K562 (cell line): ENCODE results near the gene BCAS1. TPM values are rescaled to one million over a fixed set of nuclear protein-coding genes. Genes with fewer than 3 reads are reported as not detected.

Experiments used
- ATAC-seq: fragments of 200-7000 bp; cut with Tn5 transposase; 3 replicates; pipeline ENCODE4 v1.9.1; 2020; ENCODE audit warnings: moderate library complexity
- BruUV-seq: library from RNA; stranded (reverse); fragments of 400-500 nt; replicated peaks from 2 replicates; lab custom pipeline; 2021; lab: Mats Ljungman, UMichigan
- CTCF ChIA-PET: fragments of 300-600 bp; formaldehyde crosslinking; extraction: SDS; loops from one replicate; lab custom pipeline; 2021; ENCODE audit warnings: low intra/inter-chr PET ratio; lab: Yijun Ruan, JAX
- POLR2A ChIA-PET: fragments of 300-600, 350-650 bp; sonication (Branson Sonifier 250); formaldehyde crosslinking; extraction: SDS; loops from one replicate; lab custom pipeline; 2021; ENCODE audit warnings: antibody characterized with exemption, inconsistent platforms; lab: Yijun Ruan, JAX
- DNase-seq, 4 experiments: peaks; one replicate each; pipeline versions ENCODE4 v3.0.0 to v3.0.0-alpha.2; 2011 to 2018; ENCODE audit warnings: low spot score in 3 of 4, mixed read lengths in 3 of 4; ENCODE audit errors: extremely low read depth in 1 of 4
- FAIRE-seq: peaks from 2 replicates; lab custom pipeline; 2011; peaks lifted over from hg19 to GRCh38; lab: Jason Lieb, UNC
- H2AFZ ChIP-seq: 2 replicates; pipeline ENCODE4 v1.6.0; 2011; ENCODE audit warnings: low read depth, low read length, control low read depth, inconsistent platforms
- H3K27ac ChIP-seq: fragments of 200-600 bp; 3 replicates; pipeline ENCODE4 v1.8.0; 2011; ENCODE audit warnings: low read depth, mild to moderate bottlenecking, control low read depth, inconsistent platforms, low read length, moderate library complexity, mixed read lengths; ENCODE audit errors: extremely low read depth
- H3K27me3 ChIP-seq, 2 experiments: fragments of 300-600 bp in 1 of 2; 2 replicates in 1 of 2; 3 replicates in 1 of 2; pipeline versions ENCODE4 v1.6.0 to v1.8.0; 2011; ENCODE audit warnings: inconsistent platforms in 2 of 2, low read length in 2 of 2, mild to moderate bottlenecking in 1 of 2, mixed read lengths in 1 of 2, moderate library complexity in 1 of 2; ENCODE audit not compliant: control insufficient read depth in 2 of 2, insufficient read depth in 2 of 2
- H3K36me3 ChIP-seq: fragments of 300-600 bp; 3 replicates; pipeline ENCODE4 v1.8.0; 2011; ENCODE audit warnings: mild to moderate bottlenecking, low read length, inconsistent platforms; ENCODE audit not compliant: control insufficient read depth, insufficient read depth
- H3K4me1 ChIP-seq, 2 experiments: fragments of 200-600 bp in 1 of 2; replicated peaks in 1 of 2; 2 replicates in 1 of 2; 3 replicates in 1 of 2; pipeline versions ENCODE4 v1.5.1 to v1.8.0; 2011; ENCODE audit warnings: inconsistent platforms in 2 of 2, low read length in 2 of 2, mild to moderate bottlenecking in 1 of 2, mixed read lengths in 1 of 2, moderate library complexity in 1 of 2; ENCODE audit not compliant: control insufficient read depth in 2 of 2, insufficient read depth in 2 of 2
- H3K4me2 ChIP-seq: 2 replicates; pipeline ENCODE4 v1.6.1; 2011; ENCODE audit warnings: low read length, control low read depth, inconsistent platforms, mixed read lengths; ENCODE audit not compliant: insufficient read depth
- H3K4me3 ChIP-seq: fragments of 200-600 bp; sonication (generic), shearing (Covaris generic); 2 replicates; pipeline ENCODE4 v1.5.1; 2016; ENCODE audit warnings: control low read depth, inconsistent platforms
- H3K79me2 ChIP-seq: fragments of 200-600 bp; 3 replicates; pipeline ENCODE4 v1.8.0; 2011; ENCODE audit warnings: low read length, inconsistent platforms; ENCODE audit not compliant: control insufficient read depth, insufficient read depth
- H3K9ac ChIP-seq, 2 experiments: 2 replicates each; pipeline versions ENCODE4 v1.6.0 to v1.6.1; 2011; ENCODE audit warnings: low read depth in 2 of 2, low read length in 2 of 2, control low read depth in 1 of 2, inconsistent platforms in 1 of 2, mild to moderate bottlenecking in 1 of 2, mixed read lengths in 1 of 2; ENCODE audit not compliant: insufficient read depth in 1 of 2
- H3K9me1 ChIP-seq: one replicate; pipeline ENCODE4 v1.6.0; 2011; ENCODE audit warnings: inconsistent platforms, mild to moderate bottlenecking, low read length, moderate library complexity; ENCODE audit not compliant: control insufficient read depth, insufficient read depth
- H3K9me3 ChIP-seq: replicated peaks from 2 replicates; pipeline ENCODE4 v1.5.1; 2011; ENCODE audit warnings: low read depth, low read length, inconsistent platforms; ENCODE audit not compliant: control insufficient read depth, insufficient read depth
- H4K20me1 ChIP-seq: replicated peaks from 2 replicates; pipeline ENCODE4 v1.6.1; 2011; ENCODE audit warnings: low read length, inconsistent platforms, mixed read lengths; ENCODE audit not compliant: control insufficient read depth, insufficient read depth
- EWSR1 ChIP-seq: fragments of 450-650 bp; IDR thresholded peaks from 2 replicates; pipeline ENCODE4 v1.6.1; 2018; ENCODE audit warnings: borderline replicate concordance, mild to moderate bottlenecking, low read depth, moderate library complexity; ENCODE audit not compliant: partially characterized antibody
- RAD21 ChIP-seq, 2 experiments: fragments of 250-450 bp in 1 of 2; fragments of 450-650 bp in 1 of 2; sonication (Bioruptor Pico) in 1 of 2; formaldehyde crosslinking in 1 of 2; IDR thresholded peaks in 1 of 2; conservative IDR thresholded peaks in 1 of 2; 2 replicates each; pipeline versions ENCODE4 v1.4.0 to v1.8.0; 2020 to 2022; ENCODE audit warnings: mild to moderate bottlenecking in 2 of 2, moderate library complexity in 1 of 2
- WGBS: fragments of 100-300 bp; shearing (Covaris generic); methylation state at CpG from one replicate; pipeline ENCODE4 v1.1.6; 2016; ENCODE audit warnings: low coverage, mixed read lengths; ENCODE audit not compliant: insufficient coverage; ENCODE audit errors: missing lambda C conversion rate; 5-methylcytosine and 5-hydroxymethylcytosine counted together
- in situ Hi-C: fragments of 300-500 bp; cut with MboI; formaldehyde crosslinking; loops from 4 replicates; pipeline ENCODE4 v1.15.0; 2018; ENCODE audit warnings: inconsistent platforms, mixed read lengths
- intact Hi-C: fragments of 100-400 bp; cut with micrococcal nuclease; formaldehyde crosslinking; loops from 2 replicates; pipeline ENCODE4 v1.14.2; 2022
- polyA plus RNA-seq, 8 experiments: library from polyadenylated mRNA; depleted of rRNA in 4 of 8; stranded (reverse) in 5 of 8; unstranded in 3 of 8; fragments of >200 nt; fragmentation: Nextera tagmentation in 2 of 8; fragmentation: Illumina TruSeq in 1 of 8; extraction: Ambion mirVana in 2 of 8; extraction: Trizol in 1 of 8; gene quantifications; 2 replicates each; pipeline versions ENCODE4 v1.2.1 to v1.2.3, GENCODE V29; 2011 to 2014; ENCODE audit warnings: inconsistent platforms in 1 of 8, missing spikeins in 1 of 8
- total RNA-seq, 7 experiments: library from RNA; depleted of rRNA in 6 of 7; stranded (reverse); fragments of >200 nt in 6 of 7; fragmentation: Illumina TruSeq in 2 of 7; extraction: Trizol in 2 of 7; gene quantifications; 2 replicates each; pipeline versions ENCODE4 v1.2.1 to v1.2.3, GENCODE V29; 2011 to 2021; ENCODE audit warnings: low replicate concordance in 1 of 7
- TF ChIP-seq, protein P1 (sequence below), 3 experiments: fragments of 200-800 bp in 1 of 3; fragments of 250-450 bp in 1 of 3; fragments of 450-650 bp in 1 of 3; sonication (Bioruptor Pico) in 1 of 3; sonication (Bioruptor generic) in 1 of 3; formaldehyde crosslinking in 1 of 3; IDR thresholded peaks; 2 replicates each; pipeline versions ENCODE4 v1.6.1 to v1.8.0; 2016 to 2022; ENCODE audit warnings: mild to moderate bottlenecking in 2 of 3, missing genetic modification characterization in 2 of 3, missing compliant biosample characterization in 1 of 3, moderate library complexity in 1 of 3

Gene BCAS1
- total and polyA plus RNA-seq, 9 of the 15 experiments (the other 6 are each of a cell fraction or from before 2014, with no cell fraction given) = 0.18 to 2.3 (median 0.93) TPM

DNA sequence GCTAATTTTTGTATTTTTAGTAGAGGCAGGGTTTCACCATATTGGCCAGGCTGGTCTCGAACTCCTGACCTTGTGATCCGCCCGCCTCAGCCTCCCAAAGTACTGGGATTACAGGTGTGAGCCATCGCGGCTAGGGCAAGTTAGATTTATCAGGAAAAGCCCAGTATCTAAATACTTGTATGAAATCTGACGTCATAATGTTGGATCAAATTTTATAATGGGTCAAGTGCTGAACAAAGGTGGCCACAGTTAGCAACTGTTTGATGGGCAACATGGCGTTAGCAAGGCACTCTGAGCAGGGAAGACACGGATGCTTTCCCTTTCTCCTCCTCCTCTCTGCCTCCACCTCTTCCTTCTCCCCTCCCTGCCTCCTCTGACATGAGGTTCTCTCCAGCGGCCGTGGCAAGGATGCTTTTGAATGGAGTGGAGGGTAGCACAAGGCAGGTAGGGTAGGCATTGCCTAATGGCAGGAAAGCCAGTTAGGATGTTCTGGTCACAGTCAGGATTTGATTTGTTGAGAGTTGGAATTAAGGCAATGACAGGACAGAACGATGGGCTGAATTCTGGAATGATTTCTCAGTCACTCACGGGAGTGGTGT, 149.6 kb downstream of the BCAS1 start:
- peaks cover 8 to 23% of the 10 kb centered on the region in 2 experiments; a peak in 3 of 5 replicates for H3K4me1 ChIP-seq
- H3K79me2 ChIP-seq = no peaks in the 10 kb centered on the region
- H3K9ac ChIP-seq = no peak overlapping the region
- no peak overlapping the region for H3K27ac ChIP-seq
- H3K4me2 ChIP-seq = no peak overlapping the region
- H3K27me3 ChIP-seq = no peaks in the 10 kb centered on the region
- H4K20me1 ChIP-seq = no peaks in the 10 kb centered on the region
- intact Hi-C loops (no loop called here), in situ Hi-C loops (no loop called here)
- no peak for DNase-seq
- CTCF ChIA-PET = no interaction called here
- H3K9me1 ChIP-seq = no peaks in the 10 kb centered on the region
- 69% methylated on average over 12 of the region's 12 CpGs for WGBS
- no peak overlapping the region for H3K4me3 ChIP-seq
- no peaks in the 10 kb centered on the region for H3K9me3 ChIP-seq
- FAIRE-seq = no peak
- POLR2A ChIA-PET = no interaction called here
- TF ChIP-seq RAD21 (CRISPR knock-in tag; conservative IDR thresholded peaks at IDR 0.05 in 1 of 2, IDR thresholded peaks at IDR 0.05 in 1 of 2) = no peak
- peak; percentile 19 for TF ChIP-seq EWSR1
- TF ChIP-seq, protein P1, sequence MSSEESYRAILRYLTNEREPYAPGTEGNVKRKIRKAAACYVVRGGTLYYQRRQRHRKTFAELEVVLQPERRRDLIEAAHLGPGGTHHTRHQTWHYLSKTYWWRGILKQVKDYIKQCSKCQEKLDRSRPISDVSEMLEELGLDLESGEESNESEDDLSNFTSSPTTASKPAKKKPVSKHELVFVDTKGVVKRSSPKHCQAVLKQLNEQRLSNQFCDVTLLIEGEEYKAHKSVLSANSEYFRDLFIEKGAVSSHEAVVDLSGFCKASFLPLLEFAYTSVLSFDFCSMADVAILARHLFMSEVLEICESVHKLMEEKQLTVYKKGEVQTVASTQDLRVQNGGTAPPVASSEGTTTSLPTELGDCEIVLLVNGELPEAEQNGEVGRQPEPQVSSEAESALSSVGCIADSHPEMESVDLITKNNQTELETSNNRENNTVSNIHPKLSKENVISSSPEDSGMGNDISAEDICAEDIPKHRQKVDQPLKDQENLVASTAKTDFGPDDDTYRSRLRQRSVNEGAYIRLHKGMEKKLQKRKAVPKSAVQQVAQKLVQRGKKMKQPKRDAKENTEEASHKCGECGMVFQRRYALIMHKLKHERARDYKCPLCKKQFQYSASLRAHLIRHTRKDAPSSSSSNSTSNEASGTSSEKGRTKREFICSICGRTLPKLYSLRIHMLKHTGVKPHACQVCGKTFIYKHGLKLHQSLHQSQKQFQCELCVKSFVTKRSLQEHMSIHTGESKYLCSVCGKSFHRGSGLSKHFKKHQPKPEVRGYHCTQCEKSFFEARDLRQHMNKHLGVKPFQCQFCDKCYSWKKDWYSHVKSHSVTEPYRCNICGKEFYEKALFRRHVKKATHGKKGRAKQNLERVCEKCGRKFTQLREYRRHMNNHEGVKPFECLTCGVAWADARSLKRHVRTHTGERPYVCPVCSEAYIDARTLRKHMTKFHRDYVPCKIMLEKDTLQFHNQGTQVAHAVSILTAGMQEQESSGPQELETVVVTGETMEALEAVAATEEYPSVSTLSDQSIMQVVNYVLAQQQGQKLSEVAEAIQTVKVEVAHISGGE (CRISPR knock-in tag; IDR thresholded peaks at IDR 0.05) = peak in 1 of 3 experiments; percentile 94; a peak in 2 of 6 replicates
- no TSS peak for BruUV-seq
- no peaks in the 10 kb centered on the region for H3K36me3 ChIP-seq
- ATAC-seq = no peak
- H2AFZ ChIP-seq = no peak overlapping the region
